Ascending aorta (tissue), 2 donors: Measurements from ENCODE around the gene ADAM8. TPM values are rescaled to one million over a fixed set of nuclear protein-coding genes. Genes with fewer than 3 reads are reported as not detected.

ENCODE experiments used
- DNase-seq, 2 donors: peaks; one replicate each; pipeline ENCODE4 v3.0.0-alpha.2; 2019; ENCODE audit warnings: low spot score in 2 of 2
- H3K27ac ChIP-seq, 2 donors: fragments of 200-600 bp; sonication (generic); one replicate each; pipeline ENCODE4 v1.5.1; 2016 to 2017; ENCODE audit warnings: mild to moderate bottlenecking in 1 of 2
- H3K27me3 ChIP-seq: fragments of 200-600 bp; sonication (generic); one replicate; pipeline ENCODE4 v1.5.1; 2017
- H3K36me3 ChIP-seq, 2 donors: fragments of 200-600 bp; sonication (generic); one replicate each; pipeline ENCODE4 v1.5.1; 2016
- H3K4me1 ChIP-seq, 2 donors: fragments of 200-600 bp; sonication (generic); one replicate each; pipeline ENCODE4 v1.5.1; 2016 to 2017; ENCODE audit warnings: mild to moderate bottlenecking in 1 of 2
- H3K4me3 ChIP-seq, 2 donors: fragments of 200-600 bp; sonication (generic); one replicate each; pipeline ENCODE4 v1.5.1; 2016 to 2017; ENCODE audit warnings: mild to moderate bottlenecking in 1 of 2
- H3K9me3 ChIP-seq, 2 donors: fragments of 200-600 bp; sonication (generic); one replicate each; pipeline ENCODE4 v1.5.1; 2016
- intact Hi-C: fragments of 100-400 bp; cut with DNase I; formaldehyde crosslinking; loops from one replicate; pipeline ENCODE4 v1.15.1; 2023
- total RNA-seq: library from RNA; depleted of rRNA; stranded (reverse); fragments of >200 nt; gene quantifications from one replicate; pipeline ENCODE4 v1.1.0, GENCODE V29; 2016
- TF ChIP-seq, protein P1 (sequence below), 3 experiments: fragments of 200-600 bp in 2 of 3; fragments of 450-650 bp in 1 of 3; sonication (generic) in 2 of 3; IDR thresholded peaks; one replicate each; pipeline ENCODE4 v1.5.1; 2016 to 2019; ENCODE audit warnings: antibody characterized with exemption in 3 of 3, mild to moderate bottlenecking in 1 of 3, moderate library complexity in 1 of 3

ADAM8 gene
- total RNA-seq, 1 donor from 2014 or later = 21.4 TPM

DNA sequence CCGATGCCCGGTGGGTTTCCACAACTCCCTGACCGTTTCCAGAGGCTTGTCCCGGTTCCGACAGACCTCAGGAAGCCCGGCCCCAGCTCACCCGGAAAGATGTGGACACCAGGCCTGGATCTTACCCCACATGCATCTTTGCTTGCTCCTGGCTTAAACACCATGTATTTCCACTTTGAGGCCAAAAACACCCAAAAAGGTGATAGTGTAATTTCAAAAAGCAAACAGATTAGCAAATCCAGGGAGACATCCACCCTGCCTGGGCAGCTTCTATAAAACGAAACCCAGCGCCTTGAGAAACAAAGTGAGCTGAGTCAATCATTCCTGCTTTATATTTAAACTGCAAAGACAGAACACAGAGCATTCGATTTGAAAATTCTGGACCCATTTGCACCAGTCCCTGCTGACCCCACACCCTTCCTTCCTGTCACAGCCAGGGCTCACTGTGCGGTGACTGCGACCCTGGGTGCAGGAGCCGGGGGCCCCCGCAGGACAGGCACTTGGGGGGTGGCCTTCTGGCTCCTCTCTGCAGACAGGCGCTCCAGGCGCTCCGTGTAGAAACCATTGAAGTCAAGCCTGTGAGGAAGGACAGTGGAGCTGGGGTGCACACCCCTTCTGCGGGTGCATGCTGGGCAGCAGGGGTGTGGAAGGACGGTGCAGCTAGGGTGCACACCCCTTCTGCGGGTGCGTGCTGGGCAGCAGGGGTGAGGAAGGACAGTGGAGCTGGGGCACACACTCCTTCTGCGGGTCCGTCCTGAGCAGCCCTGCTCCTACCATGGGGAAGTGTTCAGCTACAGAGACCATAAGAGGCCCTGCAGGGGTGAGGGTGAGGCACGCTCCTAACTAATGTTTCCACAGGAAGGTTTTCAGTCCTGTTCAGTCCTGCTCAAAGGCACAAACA lies 2.9 kb upstream of the ADAM8 start:
- Histone ChIP-seq H3K36me3 (peaks cover 48 to 60% of the 10 kb centered on the region in 2 donors), H3K4me3 (no peak overlapping the region), H3K27ac (no peak overlapping the region), H3K27me3 (no peaks in the 10 kb centered on the region), H3K4me1 (peaks cover 0 to 3% of the 10 kb centered on the region in 2 donors), H3K9me3 (no peaks in the 10 kb centered on the region)
- no peak for DNase-seq
- intact Hi-C loops = no loop called here
- TF ChIP-seq, protein P1, sequence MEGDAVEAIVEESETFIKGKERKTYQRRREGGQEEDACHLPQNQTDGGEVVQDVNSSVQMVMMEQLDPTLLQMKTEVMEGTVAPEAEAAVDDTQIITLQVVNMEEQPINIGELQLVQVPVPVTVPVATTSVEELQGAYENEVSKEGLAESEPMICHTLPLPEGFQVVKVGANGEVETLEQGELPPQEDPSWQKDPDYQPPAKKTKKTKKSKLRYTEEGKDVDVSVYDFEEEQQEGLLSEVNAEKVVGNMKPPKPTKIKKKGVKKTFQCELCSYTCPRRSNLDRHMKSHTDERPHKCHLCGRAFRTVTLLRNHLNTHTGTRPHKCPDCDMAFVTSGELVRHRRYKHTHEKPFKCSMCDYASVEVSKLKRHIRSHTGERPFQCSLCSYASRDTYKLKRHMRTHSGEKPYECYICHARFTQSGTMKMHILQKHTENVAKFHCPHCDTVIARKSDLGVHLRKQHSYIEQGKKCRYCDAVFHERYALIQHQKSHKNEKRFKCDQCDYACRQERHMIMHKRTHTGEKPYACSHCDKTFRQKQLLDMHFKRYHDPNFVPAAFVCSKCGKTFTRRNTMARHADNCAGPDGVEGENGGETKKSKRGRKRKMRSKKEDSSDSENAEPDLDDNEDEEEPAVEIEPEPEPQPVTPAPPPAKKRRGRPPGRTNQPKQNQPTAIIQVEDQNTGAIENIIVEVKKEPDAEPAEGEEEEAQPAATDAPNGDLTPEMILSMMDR (IDR thresholded peaks at IDR 0.05) = no peak

DNA sequence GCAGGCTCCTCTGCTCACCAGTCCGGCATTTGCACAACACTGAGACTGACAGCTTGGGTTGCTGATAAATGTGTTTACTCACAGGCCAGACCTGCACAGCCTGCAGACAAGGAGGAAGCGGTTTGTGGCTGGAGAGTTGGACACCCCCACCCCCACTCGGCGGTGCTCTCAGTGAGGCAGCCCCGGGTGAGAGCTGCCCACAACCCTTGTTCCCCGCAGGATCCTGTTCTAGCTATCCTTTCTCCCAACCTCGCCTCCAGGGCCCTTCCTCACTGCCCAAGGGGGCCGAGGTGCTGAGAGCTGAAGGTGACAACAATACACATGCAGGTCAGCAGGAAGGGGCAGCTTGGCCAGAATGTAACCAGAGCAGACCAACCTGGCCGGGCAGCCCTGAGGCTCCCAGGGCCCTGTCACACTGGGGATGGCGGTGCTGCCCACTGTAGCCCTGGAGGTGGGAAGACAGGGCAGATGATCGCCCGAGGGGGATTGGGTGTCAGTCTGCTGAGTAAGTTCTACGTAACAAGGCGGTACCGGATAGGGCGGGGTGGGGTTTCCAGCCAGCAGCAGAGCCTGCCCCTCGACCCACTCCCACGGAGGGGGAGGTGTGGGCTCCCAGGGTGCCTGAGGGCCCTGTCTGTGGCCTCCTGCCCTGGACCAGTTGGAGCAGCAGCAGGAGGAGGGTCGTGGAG lies 2.1 kb upstream of the ADAM8 start:
- Histone ChIP-seq H3K4me1 (peaks cover 0 to 3% of the 10 kb centered on the region in 2 donors), H3K36me3 (peaks cover 39 to 52% of the 10 kb centered on the region in 2 donors), H3K4me3 (no peak overlapping the region), H3K27ac (no peak overlapping the region), H3K27me3 (no peaks in the 10 kb centered on the region), H3K9me3 (no peaks in the 10 kb centered on the region)
- TF ChIP-seq, protein P1 (IDR thresholded peaks at IDR 0.05) = no peak
- DNase-seq = no peak
- intact Hi-C loops = no loop called here

DNA sequence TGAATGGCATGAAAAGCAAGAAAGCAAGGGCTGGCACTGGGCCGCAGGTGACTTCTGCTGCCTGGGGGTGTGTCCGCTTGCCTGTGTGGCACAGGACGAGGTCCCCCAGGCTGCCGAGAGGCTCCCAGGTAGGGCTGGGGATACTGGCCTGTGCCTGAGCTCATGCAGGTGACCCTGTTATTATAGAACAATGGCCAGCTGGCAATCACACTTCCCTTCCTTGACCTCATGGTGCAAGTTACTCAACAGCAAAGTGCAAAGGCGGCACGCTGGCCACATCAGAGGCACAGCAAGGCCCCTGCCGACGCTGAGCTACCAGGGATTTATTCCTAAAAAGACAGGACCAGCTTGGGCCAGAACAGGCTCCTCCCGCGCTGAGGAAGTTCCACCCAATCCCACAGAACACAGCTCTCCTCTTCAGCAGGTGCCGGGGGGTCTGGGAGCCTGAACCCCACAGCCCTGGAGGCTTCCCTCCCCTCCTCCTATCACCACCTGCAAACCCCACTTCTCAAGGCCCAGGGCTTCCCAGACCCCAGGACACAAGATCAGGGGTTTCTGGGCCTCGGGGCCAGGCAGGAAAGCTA lies 1.4 kb upstream of the ADAM8 start:
- Histone ChIP-seq H3K27me3 (no peaks in the 10 kb centered on the region), H3K9me3 (no peaks in the 10 kb centered on the region), H3K36me3 (peaks cover 35 to 45% of the 10 kb centered on the region in 2 donors), H3K27ac (peak overlapping the region in 1 of 2 donors; percentile 22), H3K4me3 (no peak overlapping the region), H3K4me1 (peaks cover 0 to 3% of the 10 kb centered on the region in 2 donors)
- TF ChIP-seq, protein P1 (IDR thresholded peaks at IDR 0.05) = no peak
- intact Hi-C loops = no loop called here
- DNase-seq = no peak

DNA sequence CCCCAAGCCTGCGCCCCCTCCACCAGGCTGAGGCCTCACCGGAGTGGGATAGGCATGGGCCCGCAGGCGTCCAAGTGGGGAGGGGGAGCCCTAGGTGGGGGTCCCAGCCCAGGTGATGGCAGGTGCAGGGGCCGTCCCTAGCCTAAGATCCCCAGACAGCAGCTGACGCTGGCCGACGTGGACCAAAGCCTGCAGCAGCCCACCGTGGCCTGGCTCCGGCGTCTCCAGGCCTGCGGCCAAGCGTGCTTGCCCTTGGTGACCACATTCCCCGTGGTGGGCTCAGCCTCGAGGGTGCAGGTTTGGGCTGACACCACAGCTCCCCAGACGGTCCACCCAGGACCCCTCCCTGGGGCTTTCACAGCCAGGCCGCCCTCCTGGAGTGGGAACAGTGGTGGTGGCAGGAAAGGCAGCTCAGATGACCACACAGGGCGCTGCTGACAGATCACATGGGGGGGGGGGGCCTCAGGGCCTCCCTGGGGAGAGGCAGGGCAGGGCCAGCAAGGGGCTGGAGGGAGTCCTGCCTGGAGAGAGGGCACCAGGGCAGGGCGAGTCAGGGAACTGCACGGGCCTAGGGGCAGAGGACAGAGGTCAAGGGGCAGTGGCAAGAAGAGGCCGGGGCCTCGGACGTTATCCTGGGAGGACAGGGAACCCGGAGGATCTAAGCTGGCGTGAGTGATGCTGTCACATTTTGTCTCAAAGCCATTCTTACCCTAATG lies 767 bp upstream of the ADAM8 start:
- H3K9me3 ChIP-seq = no peaks in the 10 kb centered on the region
- H3K27me3 ChIP-seq = no peaks in the 10 kb centered on the region
- H3K4me3 ChIP-seq = no peak overlapping the region
- intact Hi-C loops = no loop called here
- no peak for DNase-seq
- peaks cover 28 to 39% of the 10 kb centered on the region in 2 donors for H3K36me3 ChIP-seq
- H3K27ac ChIP-seq = peak overlapping the region in 1 of 2 donors; percentile 22
- H3K4me1 ChIP-seq = peaks cover 0 to 3% of the 10 kb centered on the region in 2 donors
- TF ChIP-seq, protein P1 (IDR thresholded peaks at IDR 0.05) = no peak

DNA sequence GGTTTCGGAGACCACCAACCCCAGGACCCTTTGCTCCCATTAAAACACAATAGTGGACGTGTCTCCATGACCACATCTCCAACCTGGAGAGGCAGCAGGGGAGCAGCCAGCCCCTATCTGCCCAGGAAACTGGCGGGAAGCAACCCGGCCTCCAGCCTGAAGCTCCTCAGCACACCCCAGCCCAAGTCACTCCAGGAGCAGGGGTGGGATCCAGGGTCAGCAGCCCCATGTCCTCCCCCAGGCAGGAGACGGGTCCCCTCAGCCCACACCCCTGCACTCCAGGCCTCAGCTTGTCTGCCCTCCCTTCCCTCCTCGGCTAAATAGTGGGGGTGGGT lies 601 bp downstream of the ADAM8 start:
- intact Hi-C loops = no loop called here
- Histone ChIP-seq H3K27ac (no peak overlapping the region), H3K4me1 (peaks cover 0 to 3% of the 10 kb centered on the region in 2 donors), H3K9me3 (no peaks in the 10 kb centered on the region), H3K36me3 (peaks cover 14 to 29% of the 10 kb centered on the region in 2 donors), H3K27me3 (no peaks in the 10 kb centered on the region), H3K4me3 (peak overlapping the region in 1 of 2 donors; percentile 49)
- DNase-seq = no peak
- TF ChIP-seq, protein P1 (IDR thresholded peaks at IDR 0.05) = no peak
